ENCODE measurements around the gene DUS2.

The DUS2 gene

DNA sequence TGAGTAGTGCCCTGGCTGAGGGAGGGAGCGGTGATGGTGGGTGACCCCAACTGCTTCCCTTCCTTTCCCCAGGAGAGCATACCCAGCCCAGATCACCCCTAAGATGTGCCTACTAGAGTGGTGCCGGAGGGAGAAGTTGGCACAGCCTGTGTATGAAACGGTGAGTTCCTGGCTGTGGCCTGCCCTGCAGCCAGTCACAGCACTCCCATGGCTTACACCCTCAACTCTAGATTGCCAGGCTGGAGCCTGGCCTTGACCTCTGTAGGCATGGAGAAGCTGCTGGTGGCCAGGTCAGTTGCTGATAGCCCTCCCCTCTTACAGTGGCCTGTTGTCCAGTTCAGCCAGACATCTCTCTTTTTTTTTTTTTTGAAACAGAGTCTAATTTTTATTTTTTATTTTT, 53.5 kb downstream of the DUS2 start:
- DNase-seq (ENCODE audit: low read depth, low spot score), result no peak
- TF ChIP-seq, protein P1, sequence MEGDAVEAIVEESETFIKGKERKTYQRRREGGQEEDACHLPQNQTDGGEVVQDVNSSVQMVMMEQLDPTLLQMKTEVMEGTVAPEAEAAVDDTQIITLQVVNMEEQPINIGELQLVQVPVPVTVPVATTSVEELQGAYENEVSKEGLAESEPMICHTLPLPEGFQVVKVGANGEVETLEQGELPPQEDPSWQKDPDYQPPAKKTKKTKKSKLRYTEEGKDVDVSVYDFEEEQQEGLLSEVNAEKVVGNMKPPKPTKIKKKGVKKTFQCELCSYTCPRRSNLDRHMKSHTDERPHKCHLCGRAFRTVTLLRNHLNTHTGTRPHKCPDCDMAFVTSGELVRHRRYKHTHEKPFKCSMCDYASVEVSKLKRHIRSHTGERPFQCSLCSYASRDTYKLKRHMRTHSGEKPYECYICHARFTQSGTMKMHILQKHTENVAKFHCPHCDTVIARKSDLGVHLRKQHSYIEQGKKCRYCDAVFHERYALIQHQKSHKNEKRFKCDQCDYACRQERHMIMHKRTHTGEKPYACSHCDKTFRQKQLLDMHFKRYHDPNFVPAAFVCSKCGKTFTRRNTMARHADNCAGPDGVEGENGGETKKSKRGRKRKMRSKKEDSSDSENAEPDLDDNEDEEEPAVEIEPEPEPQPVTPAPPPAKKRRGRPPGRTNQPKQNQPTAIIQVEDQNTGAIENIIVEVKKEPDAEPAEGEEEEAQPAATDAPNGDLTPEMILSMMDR (IDR thresholded peaks at IDR 0.05; ENCODE audit: low read depth, low read length), result no peak
- no peak overlapping the region for H3K4me3 ChIP-seq (ENCODE audit: low read depth, low read length)
- in situ Hi-C loops (cut with HindIII; ENCODE audit: low sequenced_read_pairs), result no loop called here

DNA sequence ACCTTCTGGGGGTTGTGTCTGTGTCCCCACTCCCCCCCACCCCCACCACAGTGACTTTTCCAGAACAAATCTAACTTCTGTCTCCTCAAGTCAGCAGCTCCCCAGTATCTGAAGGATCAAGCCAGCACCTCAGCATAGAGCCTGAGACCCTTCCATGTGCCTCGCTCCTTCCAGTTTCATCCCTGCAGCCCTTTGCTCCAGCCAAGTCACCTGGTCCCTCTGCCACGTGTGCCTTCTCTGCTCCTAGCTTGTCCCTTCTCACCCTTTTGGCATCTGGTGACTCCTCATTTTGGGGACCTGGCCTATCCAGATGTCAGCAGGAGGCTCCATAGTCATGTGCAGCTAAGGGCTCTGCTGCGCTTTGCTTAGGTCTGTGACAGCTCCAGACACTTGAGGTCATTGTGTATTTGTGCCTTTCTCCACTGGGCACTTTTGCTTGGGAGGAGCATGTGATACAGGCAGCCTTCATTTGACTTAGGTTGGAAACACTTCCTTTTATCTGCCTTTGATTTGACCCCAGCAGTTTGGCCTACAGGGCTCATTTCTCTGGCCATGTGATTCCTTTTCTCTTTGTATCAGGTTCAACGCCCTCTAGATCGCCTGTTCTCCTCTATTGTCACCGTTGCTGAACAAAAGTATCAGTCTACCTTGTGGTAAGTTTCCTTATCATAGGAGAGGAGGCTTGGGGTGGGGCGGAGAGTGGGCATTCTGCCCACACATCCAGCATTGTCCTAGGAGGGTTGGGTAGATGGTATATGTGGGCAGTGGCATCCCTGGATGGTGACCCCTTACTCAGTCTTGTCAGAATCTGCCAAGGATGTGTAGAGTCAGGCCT, 55.0 kb downstream of the DUS2 start:
- in situ Hi-C loops (cut with HindIII; ENCODE audit: low sequenced_read_pairs), result no loop called here
- DNase-seq (ENCODE audit: low read depth, low spot score), result no peak
- TF ChIP-seq, protein P1 (IDR thresholded peaks at IDR 0.05; ENCODE audit: low read depth, low read length), result no peak
- H3K4me3 ChIP-seq (ENCODE audit: low read depth, low read length), result no peak overlapping the region

DNA sequence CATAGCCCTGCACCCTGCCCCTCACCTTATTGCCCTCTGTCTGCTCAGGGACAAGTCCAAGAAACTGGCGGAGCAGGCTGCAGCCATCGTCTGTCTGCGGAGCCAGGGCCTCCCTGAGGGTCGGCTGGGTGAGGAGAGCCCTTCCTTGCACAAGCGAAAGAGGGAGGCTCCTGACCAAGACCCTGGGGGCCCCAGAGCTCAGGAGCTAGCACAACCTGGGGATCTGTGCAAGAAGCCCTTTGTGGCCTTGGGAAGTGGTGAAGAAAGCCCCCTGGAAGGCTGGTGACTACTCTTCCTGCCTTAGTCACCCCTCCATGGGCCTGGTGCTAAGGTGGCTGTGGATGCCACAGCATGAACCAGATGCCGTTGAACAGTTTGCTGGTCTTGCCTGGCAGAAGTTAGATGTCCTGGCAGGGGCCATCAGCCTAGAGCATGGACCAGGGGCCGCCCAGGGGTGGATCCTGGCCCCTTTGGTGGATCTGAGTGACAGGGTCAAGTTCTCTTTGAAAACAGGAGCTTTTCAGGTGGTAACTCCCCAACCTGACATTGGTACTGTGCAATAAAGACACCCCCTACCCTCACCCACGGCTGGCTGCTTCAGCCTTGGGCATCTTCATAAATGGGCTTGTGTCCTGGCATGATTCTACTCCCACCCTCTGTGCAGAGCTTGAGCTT, 55.8 kb downstream of the DUS2 start:
- in situ Hi-C loops (cut with HindIII; ENCODE audit: low sequenced_read_pairs), result no loop called here
- DNase-seq (ENCODE audit: low read depth, low spot score), result no peak
- TF ChIP-seq, protein P1 (IDR thresholded peaks at IDR 0.05; ENCODE audit: low read depth, low read length), result no peak
- H3K4me3 ChIP-seq (ENCODE audit: low read depth, low read length), result no peak overlapping the region

DNA sequence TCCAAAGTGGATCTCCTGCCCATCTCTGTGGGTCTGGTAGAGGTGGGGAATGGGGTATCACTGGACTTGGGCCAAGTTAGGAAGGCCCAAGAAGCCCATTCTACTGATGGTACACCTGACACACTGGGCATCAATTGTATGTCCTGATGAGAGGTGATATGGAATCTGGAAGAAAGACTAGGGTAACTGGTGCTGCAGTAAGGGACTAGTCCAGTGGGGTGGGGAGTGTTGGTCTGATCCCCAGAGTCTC, 56.2 kb downstream of the DUS2 start:
- TF ChIP-seq, protein P1 (IDR thresholded peaks at IDR 0.05; ENCODE audit: low read depth, low read length), result no peak
- DNase-seq (ENCODE audit: low read depth, low spot score), result no peak
- H3K4me3 ChIP-seq (ENCODE audit: low read depth, low read length), result no peak overlapping the region
- in situ Hi-C loops (cut with HindIII; ENCODE audit: low sequenced_read_pairs), result no loop called here

DNA sequence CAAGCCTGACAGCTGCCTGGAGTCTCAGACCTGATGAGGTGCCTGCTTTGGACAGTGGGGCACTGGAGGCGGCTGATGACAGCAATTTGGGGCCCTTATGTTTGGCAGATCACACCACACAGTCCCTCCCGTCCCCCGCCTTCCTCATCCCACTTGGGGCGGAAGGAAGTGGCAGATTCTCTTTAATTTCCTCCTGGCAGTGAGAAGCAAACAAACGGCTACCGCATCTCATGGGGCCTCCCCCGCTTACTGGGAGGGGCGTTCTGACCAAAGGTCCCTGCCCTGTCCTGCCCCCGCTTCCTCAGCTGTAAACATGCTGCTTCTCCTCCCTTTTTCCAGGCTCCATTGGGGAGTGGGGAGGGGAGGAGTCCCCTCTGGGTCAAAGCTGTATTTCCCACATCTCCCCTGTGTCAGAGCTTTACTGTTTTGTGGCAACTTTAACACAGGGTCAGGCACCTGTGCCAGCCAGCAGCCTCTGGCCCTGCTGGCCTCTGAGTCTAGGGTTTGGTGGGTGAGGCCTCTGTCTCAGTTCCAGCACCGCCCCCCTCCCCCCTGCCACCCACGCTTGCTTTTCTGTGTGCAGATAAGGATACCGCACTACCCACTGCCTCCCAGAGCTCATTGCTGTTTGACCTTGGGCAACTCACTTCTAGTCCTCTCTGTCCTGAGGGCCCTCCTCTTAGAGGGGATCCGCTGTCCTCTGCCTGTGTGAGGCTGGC, 56.7 kb downstream of the DUS2 start:
- no peak overlapping the region for H3K4me3 ChIP-seq (ENCODE audit: low read depth, low read length)
- no peak for DNase-seq (ENCODE audit: low read depth, low spot score)
- TF ChIP-seq, protein P1 (IDR thresholded peaks at IDR 0.05; ENCODE audit: low read depth, low read length), result no peak
- in situ Hi-C loops (cut with HindIII; ENCODE audit: low sequenced_read_pairs), result no loop called here

DNA sequence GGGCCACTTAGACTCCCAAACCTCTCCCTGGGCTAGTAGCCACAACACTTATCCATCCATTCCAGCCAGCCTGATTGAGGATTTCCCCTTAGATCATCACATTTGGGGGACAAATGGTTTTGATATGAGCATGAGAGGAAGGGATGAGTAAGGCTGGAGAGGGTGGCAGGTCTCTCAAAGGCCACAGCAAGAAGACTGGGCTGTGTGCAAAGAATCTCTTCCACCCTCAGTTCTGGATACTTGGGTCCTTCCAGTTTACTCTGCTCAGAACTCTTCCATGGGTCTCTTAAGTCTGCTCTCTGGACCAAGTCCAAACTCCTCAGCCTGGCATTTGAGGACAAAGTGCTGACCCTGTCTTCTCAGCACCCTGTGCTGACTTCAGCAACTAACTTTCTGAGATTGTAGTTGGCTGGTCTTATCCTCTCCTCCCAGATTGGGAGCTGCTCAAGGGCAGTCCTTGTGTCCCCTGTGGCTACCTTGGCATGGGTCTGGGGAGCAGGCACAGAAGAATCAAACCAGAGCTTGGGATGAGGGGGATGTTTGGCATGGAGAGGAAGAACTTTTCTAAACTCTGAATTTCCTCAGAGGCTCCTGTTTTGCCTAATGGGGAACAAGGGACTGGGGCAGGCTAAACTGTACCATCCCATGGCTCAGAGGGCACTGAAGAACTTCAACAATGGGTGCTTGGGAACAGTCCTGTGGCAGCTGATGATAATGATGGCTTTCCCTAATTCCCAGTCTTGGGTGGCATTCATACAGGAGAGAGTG, 59.0 kb downstream of the DUS2 start:
- in situ Hi-C loops (cut with HindIII; ENCODE audit: low sequenced_read_pairs), result no loop called here
- no peak for DNase-seq (ENCODE audit: low read depth, low spot score)
- TF ChIP-seq, protein P1 (IDR thresholded peaks at IDR 0.05; ENCODE audit: low read depth, low read length), result no peak
- H3K4me3 ChIP-seq (ENCODE audit: low read depth, low read length), result no peak overlapping the region

Measured in astrocyte of the spinal cord (primary cell).